Hepatocyte (in vitro differentiated cells): ENCODE results near the gene CCL17.

Source experiments
- CTCF ChIP-seq: fragments of 200-600 bp; sonication (generic); IDR thresholded peaks from 2 replicates; pipeline ENCODE4 v1.5.1; 2016; ENCODE audit warnings: antibody characterized with exemption, mild to moderate bottlenecking; ENCODE audit not compliant: poor library complexity
- EZH2 ChIP-seq: fragments of 200-600 bp; sonication (generic); IDR thresholded peaks from 2 replicates; pipeline ENCODE4 v1.6.1; 2016; ENCODE audit warnings: antibody characterized with exemption, mild to moderate bottlenecking, borderline replicate concordance
- EZH2phosphoT487 ChIP-seq: fragments of 200-600 bp; sonication (generic); IDR thresholded peaks from one replicate; pipeline ENCODE4 v1.6.1; 2018; ENCODE audit warnings: antibody characterized with exemption, mild to moderate bottlenecking, low read depth, moderate library complexity; ENCODE audit not compliant: unreplicated experiment, severe bottlenecking

- no peak for TF ChIP-seq CTCF
- TF ChIP-seq EZH2, result no peak
- no peak for TF ChIP-seq EZH2phosphoT487
These were observed 58.4 kb downstream of the CCL17 start for GRCh38 chr16:57462978-57463362.
